OCI-LY3 (cell line): ENCODE measurements around the gene COA3.

Experiments
- H2AFZ ChIP-seq: fragments of 200-600, 300-600 bp; shearing (Covaris generic); 2 replicates; pipeline ENCODE4 v1.6.0; 2014; ENCODE audit warnings: antibody characterized with exemption, low read depth, low read length
- H3K27ac ChIP-seq: fragments of 200-600, 300-600 bp; sonication (generic); 2 replicates; pipeline ENCODE4 v1.5.1; 2014; ENCODE audit warnings: mild to moderate bottlenecking, low read length, moderate library complexity, mixed read lengths
- H3K27me3 ChIP-seq: fragments of 200-600, 300-600 bp; sonication (generic); 2 replicates; pipeline ENCODE4 v1.6.1; 2014; ENCODE audit warnings: low read depth, low read length, mixed read lengths
- H3K36me3 ChIP-seq: fragments of 200-600, 300-600 bp; sonication (generic); replicated peaks from 2 replicates; pipeline ENCODE3; 2014; ENCODE audit warnings: low read depth, low read length, mixed read lengths
- H3K4me1 ChIP-seq: fragments of 300-600, 200-600 bp; sonication (generic); 2 replicates; pipeline ENCODE4 v1.6.1; 2014; ENCODE audit warnings: low read length, mixed read lengths
- H3K4me2 ChIP-seq: fragments of 200-600, 300-600 bp; sonication (generic); 2 replicates; pipeline ENCODE4 v1.6.1; 2014; ENCODE audit warnings: low read length, mixed read lengths
- H3K4me3 ChIP-seq: fragments of 300-600, 200-600 bp; sonication (generic); 2 replicates; pipeline ENCODE4 v1.5.1; 2014; ENCODE audit warnings: antibody characterized with exemption, mild to moderate bottlenecking, low read length, moderate library complexity
- H3K79me2 ChIP-seq: fragments of 300-600, 200-600 bp; shearing (Covaris generic); 2 replicates; pipeline ENCODE4 v1.6.1; 2014; ENCODE audit warnings: mild to moderate bottlenecking, low read length, mixed read lengths
- H3K9ac ChIP-seq: fragments of 300-600, 200-600 bp; shearing (Covaris generic); 2 replicates; pipeline ENCODE4 v1.6.0; 2014; ENCODE audit warnings: mild to moderate bottlenecking, low read length, moderate library complexity
- H3K9me3 ChIP-seq: fragments of 200-600, 300-600 bp; shearing (Covaris generic); 2 replicates; pipeline ENCODE4 v1.6.1; 2014; ENCODE audit warnings: low read length, mixed read lengths; ENCODE audit not compliant: insufficient read depth
- H4K20me1 ChIP-seq: fragments of 200-600, 300-600 bp; sonication (generic); 2 replicates; pipeline ENCODE4 v1.6.1; 2016; ENCODE audit warnings: low read length, mixed read lengths; ENCODE audit not compliant: insufficient read depth
- CTCF ChIP-seq: fragments of 200-600, 300-600 bp; sonication (generic); IDR thresholded peaks from 2 replicates; pipeline ENCODE4 v1.5.1; 2014; ENCODE audit warnings: antibody characterized with exemption, low read length, low read depth
- EZH2phosphoT487 ChIP-seq: fragments of 200-600 bp; shearing (Covaris generic); IDR thresholded peaks from 2 replicates; pipeline ENCODE4 v1.6.1; 2018; ENCODE audit warnings: antibody characterized with exemption, mixed run types, low read depth

Gene COA3

GRCh38 chr17:42783791-42784138 lies 14.7 kb downstream of the COA3 start:
- Histone ChIP-seq H3K4me1 (no peaks in the 10 kb centered on the region), H3K9me3 (no peaks in the 10 kb centered on the region), H3K4me2 (no peak overlapping the region), H3K27ac (no peak overlapping the region), H3K27me3 (no peaks in the 10 kb centered on the region), H3K79me2 (no peaks in the 10 kb centered on the region), H4K20me1 (no peaks in the 10 kb centered on the region), H3K4me3 (no peak overlapping the region), H3K9ac (no peak overlapping the region), H2AFZ (no peak overlapping the region), H3K36me3 (peaks cover 15% of the 10 kb centered on the region)
- TF ChIP-seq CTCF, result no peak
- no peak for TF ChIP-seq EZH2phosphoT487

- Histone ChIP-seq H2AFZ (no peak overlapping the region), H3K79me2 (no peaks in the 10 kb centered on the region), H3K4me2 (no peak overlapping the region), H3K9ac (no peak overlapping the region), H3K36me3 (peaks cover 14% of the 10 kb centered on the region), H3K4me3 (no peak overlapping the region), H3K27ac (no peak overlapping the region), H3K4me1 (no peaks in the 10 kb centered on the region), H3K27me3 (no peaks in the 10 kb centered on the region), H4K20me1 (no peaks in the 10 kb centered on the region), H3K9me3 (no peaks in the 10 kb centered on the region)
- no peak for TF ChIP-seq EZH2phosphoT487
- no peak for TF ChIP-seq CTCF
Measured at GRCh38 chr17:42783062-42783790, 15.3 kb downstream of the COA3 start.

- no peaks in the 10 kb centered on the region for H3K79me2 ChIP-seq
- peaks cover 18% of the 10 kb centered on the region for H3K36me3 ChIP-seq
- H3K9ac ChIP-seq, result no peak overlapping the region
- no peaks in the 10 kb centered on the region for H3K9me3 ChIP-seq
- H3K4me1 ChIP-seq, result no peaks in the 10 kb centered on the region
- no peak overlapping the region for H3K4me3 ChIP-seq
- H2AFZ ChIP-seq, result no peak overlapping the region
- H3K27me3 ChIP-seq, result no peaks in the 10 kb centered on the region
- TF ChIP-seq EZH2phosphoT487, result no peak
- no peak for TF ChIP-seq CTCF
- no peak overlapping the region for H3K27ac ChIP-seq
- no peak overlapping the region for H3K4me2 ChIP-seq
- no peaks in the 10 kb centered on the region for H4K20me1 ChIP-seq
Measured at GRCh38 chr17:42782166-42783061, 16.1 kb downstream of the COA3 start.

GRCh38 chr17:42781639-42782165 lies 16.8 kb downstream of the COA3 start:
- no peak for TF ChIP-seq CTCF
- no peak for TF ChIP-seq EZH2phosphoT487
- no peaks in the 10 kb centered on the region for H3K79me2 ChIP-seq
- no peaks in the 10 kb centered on the region for H3K4me1 ChIP-seq
- H2AFZ ChIP-seq, result no peak overlapping the region
- H3K27me3 ChIP-seq, result no peaks in the 10 kb centered on the region
- H4K20me1 ChIP-seq, result no peaks in the 10 kb centered on the region
- no peak overlapping the region for H3K4me3 ChIP-seq
- no peaks in the 10 kb centered on the region for H3K9me3 ChIP-seq
- no peak overlapping the region for H3K27ac ChIP-seq
- H3K36me3 ChIP-seq, result peaks cover 20% of the 10 kb centered on the region
- H3K9ac ChIP-seq, result no peak overlapping the region
- no peak overlapping the region for H3K4me2 ChIP-seq
